Prostate gland (tissue), 2 donors: Measurements from ENCODE around the gene DEFB132. TPM values are rescaled to one million over a fixed set of nuclear protein-coding genes. Genes with fewer than 3 reads are reported as not detected.

ENCODE experiments used
- DNase-seq: peaks from one replicate; pipeline ENCODE4 v3.0.0-alpha.2; 2019; ENCODE audit warnings: low spot score
- H3K27ac ChIP-seq, 2 donors: fragments of 200-600 bp; sonication (generic); 2 replicates each; pipeline ENCODE4 v1.5.1; 2017 to 2019
- H3K27me3 ChIP-seq: fragments of 200-600 bp; sonication (generic); replicated peaks from 2 replicates; pipeline ENCODE4 v1.5.1; 2019; ENCODE audit not compliant: insufficient read depth
- H3K36me3 ChIP-seq, 2 donors: fragments of 200-600 bp; sonication (generic); 1 replicate in 1 of 2; 2 replicates in 1 of 2; pipeline versions ENCODE4 v1.5.1 to v1.8.1; 2017 to 2019
- H3K4me1 ChIP-seq: fragments of 200-600 bp; sonication (generic); replicated peaks from 2 replicates; pipeline ENCODE4 v1.5.1; 2019
- H3K4me3 ChIP-seq, 2 donors: fragments of 200-600 bp; sonication (generic); 2 replicates each; pipeline ENCODE4 v1.5.1; 2017 to 2019
- H3K9me3 ChIP-seq: fragments of 200-600 bp; sonication (generic); 2 replicates; pipeline ENCODE4 v1.5.1; 2017
- POLR2A ChIP-seq: fragments of 450-650 bp; IDR thresholded peaks from one replicate; pipeline ENCODE4 v1.6.1; 2016; ENCODE audit warnings: antibody characterized with exemption, mild to moderate bottlenecking
- POLR2AphosphoS5 ChIP-seq: sonication (generic); formaldehyde crosslinking; IDR thresholded peaks from one replicate; pipeline ENCODE4 v1.6.1; 2017; ENCODE audit warnings: antibody characterized with exemption
- WGBS: methylation state at CpG from one replicate; pipeline ENCODE4 v1.1.5; 2018; 5-methylcytosine and 5-hydroxymethylcytosine counted together
- intact Hi-C: fragments of 100-400 bp; cut with DNase I; formaldehyde crosslinking; loops from one replicate; pipeline ENCODE4 v1.14.2; 2022
- total RNA-seq, 2 donors: library from RNA; depleted of rRNA; stranded (reverse); fragments of >200 nt; gene quantifications; one replicate each; pipeline ENCODE4 v1.1.0, GENCODE V29; 2016
- TF ChIP-seq, protein P1 (sequence below), 4 experiments: fragments of 200-600 bp in 2 of 4; fragments of 450-650 bp in 2 of 4; sonication (generic) in 2 of 4; IDR thresholded peaks; 1 replicate in 3 of 4; 2 replicates in 1 of 4; pipeline ENCODE4 v1.5.1; 2016 to 2019; ENCODE audit warnings: antibody characterized with exemption in 4 of 4, mild to moderate bottlenecking in 2 of 4, moderate library complexity in 2 of 4

Gene DEFB132
- total RNA-seq, 2 donors from 2014 or later: 2.2 to 3.3 TPM

DNA sequence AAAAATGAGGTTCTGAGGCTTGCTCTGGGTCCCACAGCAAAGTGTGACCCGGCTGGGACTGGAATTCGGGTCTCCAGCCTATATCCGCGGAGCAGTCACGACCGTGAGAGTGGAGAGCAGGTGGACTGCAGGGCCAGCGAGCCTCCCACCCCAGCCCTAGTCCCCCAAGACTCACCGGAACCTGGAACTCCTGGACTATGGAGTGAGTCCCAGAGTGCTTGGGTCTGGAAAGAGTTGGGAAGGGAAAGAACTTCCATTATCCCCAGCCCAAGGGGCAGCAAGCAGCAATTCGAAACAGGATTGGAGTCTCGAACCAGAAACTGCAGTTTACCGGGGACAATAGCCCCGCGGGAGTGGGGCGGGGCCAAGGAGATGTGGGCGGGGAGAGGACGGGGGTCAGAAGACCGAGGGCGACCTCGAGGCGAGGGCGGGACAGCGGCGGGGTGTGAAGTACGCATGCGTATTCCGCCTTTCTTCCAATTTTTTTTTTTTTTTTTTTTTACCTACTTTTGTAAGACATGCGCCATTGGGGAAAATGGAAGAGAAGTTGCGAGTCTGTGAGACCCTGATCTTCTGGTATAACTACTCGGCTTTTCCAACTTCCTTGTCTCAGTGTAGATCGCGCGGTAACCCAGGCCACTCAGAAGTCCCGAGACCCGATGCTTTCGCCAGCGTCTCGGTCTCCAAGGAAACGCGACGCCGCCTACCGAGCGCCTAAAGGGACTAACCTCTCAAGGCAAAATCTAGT lies 32.7 kb downstream of the DEFB132 start, which contains the start of gene C20orf96:
Gene C20orf96 (minus strand): TSS at position 667 of the 748 bp plus-strand sequence. CDS start 140 bp downstream, at position 527.
- intact Hi-C loops: no loop called here
- H3K36me3 ChIP-seq: no peaks in the 10 kb centered on the region
- H3K9me3 ChIP-seq: no peaks in the 10 kb centered on the region
- no peaks in the 10 kb centered on the region for H3K27me3 ChIP-seq
- no peaks in the 10 kb centered on the region for H3K4me1 ChIP-seq
- H3K4me3 ChIP-seq: peak within 1 kb of the TSS; percentile 43 to 54
- TF ChIP-seq POLR2A (peak; percentile 26), POLR2AphosphoS5 (peak; percentile 45)
- TF ChIP-seq, protein P1, sequence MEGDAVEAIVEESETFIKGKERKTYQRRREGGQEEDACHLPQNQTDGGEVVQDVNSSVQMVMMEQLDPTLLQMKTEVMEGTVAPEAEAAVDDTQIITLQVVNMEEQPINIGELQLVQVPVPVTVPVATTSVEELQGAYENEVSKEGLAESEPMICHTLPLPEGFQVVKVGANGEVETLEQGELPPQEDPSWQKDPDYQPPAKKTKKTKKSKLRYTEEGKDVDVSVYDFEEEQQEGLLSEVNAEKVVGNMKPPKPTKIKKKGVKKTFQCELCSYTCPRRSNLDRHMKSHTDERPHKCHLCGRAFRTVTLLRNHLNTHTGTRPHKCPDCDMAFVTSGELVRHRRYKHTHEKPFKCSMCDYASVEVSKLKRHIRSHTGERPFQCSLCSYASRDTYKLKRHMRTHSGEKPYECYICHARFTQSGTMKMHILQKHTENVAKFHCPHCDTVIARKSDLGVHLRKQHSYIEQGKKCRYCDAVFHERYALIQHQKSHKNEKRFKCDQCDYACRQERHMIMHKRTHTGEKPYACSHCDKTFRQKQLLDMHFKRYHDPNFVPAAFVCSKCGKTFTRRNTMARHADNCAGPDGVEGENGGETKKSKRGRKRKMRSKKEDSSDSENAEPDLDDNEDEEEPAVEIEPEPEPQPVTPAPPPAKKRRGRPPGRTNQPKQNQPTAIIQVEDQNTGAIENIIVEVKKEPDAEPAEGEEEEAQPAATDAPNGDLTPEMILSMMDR (IDR thresholded peaks at IDR 0.05): peak in 2 of 4 experiments; percentile 31 to 53
- WGBS: under 1% methylated on average over 43 of the region's 43 CpGs
- peak within 1 kb of the TSS; percentile 81 to 84 for H3K27ac ChIP-seq
- peak; percentile 87 for DNase-seq

DNA sequence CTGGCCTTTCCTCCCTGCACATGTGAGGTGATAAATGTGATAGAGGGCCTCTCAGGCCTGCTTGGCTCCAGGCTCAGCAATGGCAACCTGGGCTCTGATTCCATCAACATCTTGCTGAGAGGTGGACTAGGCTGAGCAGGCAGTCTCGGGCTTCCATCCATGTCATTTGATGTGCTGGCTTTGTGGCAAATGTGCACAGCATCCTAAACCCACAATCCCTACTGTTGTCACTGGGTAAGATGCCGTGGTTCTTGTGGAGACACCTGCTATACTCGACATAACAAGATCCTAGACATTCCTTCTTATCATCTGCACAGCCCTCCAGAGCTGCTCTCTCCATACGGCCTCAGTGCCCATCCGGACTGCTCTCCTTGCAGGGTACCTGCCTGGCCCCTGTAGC lies 37.1 kb downstream of the DEFB132 start:
- Histone ChIP-seq H3K36me3 (no peaks in the 10 kb centered on the region), H3K4me3 (no peak overlapping the region), H3K9me3 (no peaks in the 10 kb centered on the region), H3K27ac (no peak overlapping the region), H3K4me1 (peaks cover 5% of the 10 kb centered on the region), H3K27me3 (no peaks in the 10 kb centered on the region)
- intact Hi-C loops: no loop called here
- TF ChIP-seq POLR2A (no peak), POLR2AphosphoS5 (no peak)
- TF ChIP-seq, protein P1 (IDR thresholded peaks at IDR 0.05): no peak
- DNase-seq: no peak
- WGBS: 92% methylated on average over 5 of the region's 5 CpGs

DNA sequence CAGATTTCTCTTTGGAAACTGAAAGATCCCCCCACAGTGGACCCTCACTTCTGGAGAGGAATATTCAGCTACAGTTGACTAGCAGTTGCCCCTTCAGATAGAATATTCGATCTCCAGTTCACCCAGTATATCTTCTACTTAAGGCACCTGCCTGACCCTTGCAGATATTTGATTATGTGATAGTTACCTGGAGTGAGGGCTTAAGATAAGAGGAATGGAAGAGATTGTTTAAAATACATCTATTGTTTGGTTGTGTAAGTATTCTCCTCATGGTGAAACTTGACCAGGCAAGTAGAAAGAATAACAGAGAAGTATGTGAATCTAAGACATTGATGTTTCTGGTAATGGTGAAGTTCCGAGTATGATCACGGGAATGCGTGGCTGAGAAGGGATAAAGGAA lies 38.3 kb downstream of the DEFB132 start:
- H3K4me1 ChIP-seq: peaks cover 16% of the 10 kb centered on the region
- DNase-seq: no peak
- no peak overlapping the region for H3K27ac ChIP-seq
- intact Hi-C loops: loop anchor here (2.0 kb wide), 1 partner anchor 29 kb away; the partner anchor contains the start of gene SOX12
- no peak for TF ChIP-seq POLR2A
- TF ChIP-seq, protein P1 (IDR thresholded peaks at IDR 0.05): no peak
- no peak for TF ChIP-seq POLR2AphosphoS5
- H3K4me3 ChIP-seq: no peak overlapping the region
- WGBS: 66% methylated on average over 4 of the region's 4 CpGs
- H3K36me3 ChIP-seq: no peaks in the 10 kb centered on the region
- no peaks in the 10 kb centered on the region for H3K27me3 ChIP-seq
- no peaks in the 10 kb centered on the region for H3K9me3 ChIP-seq

DNA sequence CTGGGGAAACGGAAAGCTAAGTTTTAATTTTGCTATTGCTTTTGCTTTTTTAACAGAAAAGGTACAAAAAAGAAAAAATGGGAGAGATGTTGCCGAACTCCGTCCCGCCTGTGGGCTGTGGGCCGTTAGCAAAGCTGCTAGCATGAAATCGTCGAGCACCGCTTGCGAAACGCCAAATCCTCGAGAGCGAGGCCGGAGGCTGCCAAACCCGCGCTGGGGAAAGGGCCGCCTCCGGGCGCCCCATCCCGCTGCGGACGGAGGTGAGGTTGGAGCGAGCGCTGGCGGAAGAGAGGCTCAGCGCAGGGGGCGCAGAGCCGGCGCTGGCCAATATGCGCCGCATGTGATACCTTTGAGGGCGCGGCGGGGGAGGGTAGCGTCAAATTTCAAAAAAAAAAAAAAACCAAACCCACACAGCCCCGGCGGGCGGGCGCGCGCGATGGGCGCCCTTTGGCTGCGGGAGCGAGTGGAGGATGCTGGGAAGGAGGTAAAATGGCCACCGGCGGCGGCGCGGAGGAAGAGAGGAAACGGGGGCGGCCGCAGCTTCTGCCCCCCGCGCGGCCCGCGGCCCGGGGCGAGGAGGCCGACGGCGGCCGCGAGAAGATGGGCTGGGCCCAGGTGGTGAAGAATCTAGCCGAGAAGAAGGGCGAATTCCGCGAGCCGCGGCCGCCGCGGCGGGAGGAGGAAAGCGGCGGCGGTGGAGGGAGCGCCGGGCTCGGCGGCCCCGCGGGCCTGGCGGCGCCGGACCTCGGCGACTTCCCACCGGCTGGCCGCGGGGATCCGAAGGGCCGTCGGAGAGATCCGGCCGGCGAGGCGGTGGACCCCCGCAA lies 39.8 kb downstream of the DEFB132 start, which contains the start of gene ZCCHC3:
Gene ZCCHC3 (plus strand): TSS at position 473 of the 827 bp plus-strand sequence. CDS start 17 bp downstream, at position 490.
- intact Hi-C loops: loop anchor here (2.0 kb wide), 1 partner anchor 27 kb away; the partner anchor contains the start of gene SOX12
- DNase-seq: peak; percentile 87
- Histone ChIP-seq H3K27ac (peak within 1 kb of the TSS; percentile 97 to 99), H3K4me1 (peaks cover 18% of the 10 kb centered on the region), H3K27me3 (no peaks in the 10 kb centered on the region), H3K36me3 (no peaks in the 10 kb centered on the region), H3K9me3 (no peaks in the 10 kb centered on the region), H3K4me3 (peak within 1 kb of the TSS; percentile 85 to 95)
- under 1% methylated on average over 99 of the region's 99 CpGs for WGBS
- TF ChIP-seq POLR2A (peak; percentile 65), POLR2AphosphoS5 (peak; percentile 88)
- TF ChIP-seq, protein P1 (IDR thresholded peaks at IDR 0.05): peak in 3 of 4 experiments; percentile 12 to 33 (median 21)
